GM21526 (cell line): ENCODE data around the gene MTM1.
A peak's percentile ranks its signal among the peaks of the same experiment; 100 is the strongest.

Source experiments
- ATAC-seq: cut with Tn5 transposase; IDR thresholded peaks from one replicate; pipeline ENCODE4 v1.9.1; 2021; ENCODE audit warnings: moderate library complexity; ENCODE audit not compliant: unreplicated experiment, low FRiP score

The MTM1 gene

DNA sequence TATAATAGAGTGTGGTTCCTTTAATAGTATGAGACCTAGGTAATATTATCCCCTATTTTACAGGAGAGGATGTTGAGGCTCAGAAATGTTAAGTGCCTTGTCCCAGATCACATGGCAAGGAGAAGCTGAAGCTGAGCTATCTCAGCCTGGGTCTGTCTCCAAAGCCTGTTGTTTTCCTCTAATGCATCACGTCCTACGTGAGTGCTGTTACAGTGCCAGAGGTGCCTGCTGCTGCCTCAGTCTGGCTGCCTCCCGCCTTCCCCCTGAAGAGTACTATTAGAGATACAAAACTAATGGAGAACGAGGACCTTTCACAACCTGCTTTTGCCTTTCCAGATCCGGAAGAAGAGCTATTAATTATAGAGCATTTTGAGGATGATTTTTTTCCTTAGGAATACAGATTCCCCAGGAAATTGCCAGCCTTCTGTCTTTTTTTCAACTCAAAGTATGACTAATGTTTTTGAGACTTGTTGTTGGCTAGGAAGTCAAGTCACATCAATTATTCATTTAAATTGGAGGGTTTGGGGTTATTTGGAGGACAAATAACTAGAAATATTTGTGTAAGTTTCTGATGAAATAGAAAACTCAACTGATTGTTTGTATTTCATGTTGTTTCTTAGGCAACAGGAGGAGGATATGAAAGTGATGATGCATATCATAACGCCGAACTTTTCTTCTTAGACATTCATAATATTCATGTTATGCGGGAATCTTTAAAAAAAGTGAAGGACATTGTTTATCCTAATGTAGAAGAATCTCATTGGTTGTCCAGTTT, 80.9 kb downstream of the MTM1 start:
- ATAC-seq: no peak

DNA sequence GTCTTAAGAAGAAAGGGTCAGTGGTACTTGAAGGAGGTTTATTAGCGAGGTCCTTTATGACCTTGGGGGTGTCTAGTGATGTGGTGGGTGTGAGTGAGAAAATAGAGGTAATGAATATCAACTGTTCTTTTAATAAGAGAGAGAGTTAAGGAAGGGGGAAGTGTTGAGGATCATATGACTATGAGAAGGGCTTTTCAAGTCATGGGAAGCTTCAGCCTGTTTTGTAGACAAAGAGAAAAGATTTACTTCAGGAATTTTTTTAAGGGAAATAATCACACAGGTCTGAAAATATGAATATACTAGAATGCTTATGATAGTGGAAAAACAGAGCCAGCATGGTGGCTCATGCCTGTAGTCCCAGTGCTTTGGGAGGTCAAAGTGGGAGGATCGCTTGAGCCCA, 83.5 kb downstream of the MTM1 start:
- no peak for ATAC-seq

DNA sequence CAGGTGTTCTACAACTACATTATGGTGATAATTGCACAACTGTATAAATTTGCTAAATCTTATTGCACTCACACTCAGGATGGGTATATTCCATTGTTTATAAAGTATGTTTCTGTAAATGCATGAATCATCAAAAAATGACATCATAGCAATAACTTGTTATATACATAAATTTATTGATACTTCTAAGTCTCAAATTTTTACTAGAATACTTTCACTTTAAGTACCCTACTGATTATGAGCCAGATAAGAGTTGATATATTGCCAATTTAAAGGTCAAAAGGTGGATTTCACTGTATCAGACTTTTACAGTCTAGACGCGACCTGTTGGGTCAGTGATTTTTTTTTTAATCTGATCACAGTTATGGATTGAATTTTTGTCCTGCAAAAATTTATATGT, 87.4 kb downstream of the MTM1 start:
- ATAC-seq: no peak

DNA sequence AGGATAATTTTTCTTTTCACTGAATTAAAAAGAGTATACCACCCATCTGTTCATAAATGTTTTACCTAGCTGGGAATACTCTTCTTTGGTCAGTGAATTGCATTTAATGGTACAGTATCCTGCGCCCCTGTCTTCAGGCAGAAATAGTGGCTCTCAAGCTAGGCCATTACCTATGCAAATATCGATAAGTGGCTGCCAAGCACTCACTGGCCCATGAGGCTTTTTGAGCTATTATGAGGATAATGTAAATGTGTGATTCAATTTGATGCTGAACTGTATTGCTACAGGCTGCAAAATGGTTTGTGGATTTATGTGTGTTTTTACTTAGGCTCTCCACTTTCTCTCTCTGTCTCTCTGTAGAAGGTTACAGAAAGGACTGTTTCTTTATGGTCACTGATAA, 94.7 kb downstream of the MTM1 start:
- ATAC-seq: no peak

DNA sequence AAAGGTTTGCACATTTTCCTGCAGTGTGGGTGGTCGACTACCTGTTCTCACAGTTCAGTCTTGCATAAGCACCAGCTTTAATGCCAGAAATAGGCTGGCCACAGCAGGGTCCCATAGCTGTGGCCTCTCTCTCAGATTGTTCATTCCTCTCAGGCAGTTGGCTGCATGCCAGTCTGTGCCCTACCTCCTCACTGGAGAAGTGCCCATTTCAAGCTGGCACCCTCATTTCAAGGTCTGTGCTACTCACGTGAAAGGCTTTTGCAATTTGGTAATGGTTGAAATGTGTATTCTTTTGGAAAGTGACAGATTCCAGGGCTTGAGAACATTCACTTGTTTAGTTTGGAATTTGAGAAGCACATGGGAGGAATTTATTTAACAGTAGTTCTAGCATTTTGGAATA, 95.9 kb downstream of the MTM1 start:
- ATAC-seq: no peak

DNA sequence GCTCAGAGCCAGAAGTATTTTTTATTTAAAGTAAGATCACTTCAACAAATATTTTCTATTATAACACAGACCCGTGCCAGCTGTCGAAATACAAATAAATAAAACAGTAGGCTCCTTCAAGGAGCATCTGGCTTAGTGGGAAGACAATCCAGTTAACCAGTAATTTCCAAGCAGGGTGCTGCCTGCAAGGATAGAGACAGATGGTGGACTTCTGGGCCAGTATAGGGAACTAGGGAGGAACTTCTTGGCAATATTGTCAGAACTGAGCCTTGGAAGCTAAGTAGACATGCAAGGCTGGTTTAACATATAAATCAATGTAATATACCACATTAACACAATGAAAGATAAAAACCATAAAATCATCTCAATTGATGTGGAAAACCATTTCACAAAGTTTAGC, 107.8 kb downstream of the MTM1 start:
- ATAC-seq: no peak

DNA sequence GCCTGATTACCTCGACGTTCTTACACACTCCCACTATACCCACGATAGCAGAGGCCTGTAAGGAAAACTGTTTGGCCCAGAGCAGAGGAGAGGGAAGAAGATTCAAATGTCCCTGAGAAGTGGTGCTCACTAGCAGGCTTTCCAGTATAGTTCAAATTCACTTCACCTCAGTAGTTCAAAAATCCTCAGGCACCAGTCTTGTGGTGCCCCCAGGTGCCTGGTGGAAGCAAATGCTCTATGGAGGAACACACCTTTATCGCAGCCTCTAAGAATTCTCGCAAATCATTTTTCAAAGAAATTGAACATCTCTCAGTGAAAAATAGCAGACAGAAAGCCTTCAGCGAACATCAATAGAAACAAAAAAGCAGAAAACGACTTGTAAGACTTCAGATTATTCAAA, 112.6 kb downstream of the MTM1 start:
- ATAC-seq: no peak

DNA sequence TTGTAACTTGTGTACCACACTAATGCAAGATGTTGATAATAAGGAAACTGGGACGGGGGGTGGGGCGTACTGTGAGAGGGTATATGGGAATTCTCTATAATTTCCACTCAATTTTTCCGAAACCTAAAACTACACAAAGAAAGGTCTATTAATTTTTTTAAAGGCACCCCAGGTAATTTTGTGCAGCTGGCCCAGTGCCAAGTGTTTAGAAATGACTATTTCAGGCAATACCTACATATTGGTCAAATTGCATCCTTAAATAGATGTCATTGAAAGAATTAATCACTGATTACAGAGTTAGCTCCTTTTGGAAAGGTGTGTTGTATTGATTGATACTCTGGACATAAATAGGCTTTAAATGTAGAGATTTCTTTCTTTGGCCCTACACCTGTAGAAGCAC, 114.7 kb downstream of the MTM1 start:
- no peak for ATAC-seq

DNA sequence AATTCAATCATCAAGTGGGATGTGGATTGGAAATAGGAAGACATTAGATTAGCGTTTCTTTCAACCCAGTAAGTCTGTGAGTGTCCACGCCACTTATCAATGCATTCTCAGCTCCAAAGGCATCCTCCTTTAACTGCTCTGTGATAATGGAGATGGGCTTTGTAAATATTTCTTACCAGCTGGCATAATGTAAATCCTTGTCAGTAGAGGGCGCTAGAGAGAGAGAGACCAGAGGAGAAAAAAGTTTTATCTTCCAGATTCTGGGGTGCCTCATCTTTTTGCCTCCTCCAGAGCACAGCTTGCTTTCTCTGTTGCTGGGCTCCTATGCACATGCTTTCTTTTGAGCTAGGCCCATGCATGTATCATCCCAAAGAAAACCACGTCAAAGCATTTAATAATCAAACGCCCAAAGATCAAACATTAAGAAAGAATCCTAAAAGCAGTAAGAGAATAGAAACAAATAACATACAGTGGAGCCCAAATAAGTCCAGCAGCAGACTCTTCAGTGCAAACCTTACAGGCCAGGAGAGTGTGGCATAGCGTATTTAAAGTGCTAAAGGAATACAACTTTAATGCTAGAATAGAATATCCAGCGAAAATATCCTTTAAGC, 115.2 kb downstream of the MTM1 start:
- no peak for ATAC-seq

DNA sequence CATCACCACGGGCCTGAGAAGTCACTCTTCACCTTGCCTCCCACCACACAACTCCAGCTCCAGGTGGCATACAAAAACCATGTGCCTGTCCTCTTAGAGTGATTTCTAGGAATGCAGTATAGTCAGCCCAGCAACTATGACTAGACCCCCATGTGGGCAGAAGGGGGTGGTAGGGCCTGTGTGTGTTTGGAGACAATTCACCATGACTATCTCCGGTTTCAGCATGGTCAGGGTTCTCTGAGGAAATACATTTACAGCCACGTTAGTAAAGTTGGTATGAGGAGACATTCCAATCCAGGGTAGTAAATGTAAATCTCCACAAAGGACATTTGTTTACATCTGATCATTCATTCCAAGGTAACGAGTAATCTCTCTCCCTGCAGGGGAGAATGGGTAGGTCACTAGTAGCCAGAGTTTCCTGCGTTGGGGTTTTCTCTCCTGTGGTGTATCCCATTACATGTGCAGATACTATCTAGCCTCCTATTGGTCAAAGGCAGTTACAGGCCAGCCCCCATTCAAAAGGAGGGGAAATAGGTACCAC, 120.6 kb downstream of the MTM1 start:
- no peak for ATAC-seq

DNA sequence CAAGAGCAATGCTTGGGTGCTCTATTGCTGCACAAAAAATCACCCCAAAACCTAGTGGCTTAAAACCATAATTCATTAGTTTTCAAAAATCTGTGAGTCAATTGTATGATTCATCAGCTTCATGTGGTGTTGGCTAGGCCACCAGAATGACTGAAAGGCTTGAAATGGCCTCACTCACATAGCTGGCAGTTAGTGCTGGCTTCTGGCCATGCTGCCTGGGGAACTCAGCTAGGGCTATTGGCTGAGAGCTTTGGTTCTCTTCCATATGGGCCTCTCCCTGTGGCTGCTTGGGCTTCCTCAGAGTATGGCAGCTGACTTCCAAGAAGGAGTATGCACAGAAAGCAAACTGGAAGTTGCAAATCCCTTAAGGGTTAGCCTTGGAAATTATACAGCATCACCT, 121.7 kb downstream of the MTM1 start:
- no peak for ATAC-seq

DNA sequence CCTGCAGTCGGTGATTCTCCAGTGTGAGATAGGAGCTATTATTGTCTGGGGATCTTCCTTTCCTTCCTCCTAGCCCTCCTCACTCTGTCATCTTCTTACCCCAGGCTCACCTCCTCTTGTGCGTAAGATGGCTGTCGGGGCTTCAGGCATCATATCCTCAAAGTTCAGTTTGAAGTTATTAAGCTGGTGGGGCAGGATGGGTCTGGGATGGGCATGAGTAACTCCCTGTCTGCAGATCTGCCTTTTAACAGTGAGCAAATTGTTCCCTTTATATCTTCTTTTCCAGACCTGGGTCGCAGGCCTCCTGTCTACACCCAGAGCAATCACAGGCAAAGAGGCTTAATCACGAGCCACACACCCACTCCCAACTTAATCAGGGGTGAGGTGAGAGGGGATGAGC, 123.9 kb downstream of the MTM1 start:
- ATAC-seq: no peak

DNA sequence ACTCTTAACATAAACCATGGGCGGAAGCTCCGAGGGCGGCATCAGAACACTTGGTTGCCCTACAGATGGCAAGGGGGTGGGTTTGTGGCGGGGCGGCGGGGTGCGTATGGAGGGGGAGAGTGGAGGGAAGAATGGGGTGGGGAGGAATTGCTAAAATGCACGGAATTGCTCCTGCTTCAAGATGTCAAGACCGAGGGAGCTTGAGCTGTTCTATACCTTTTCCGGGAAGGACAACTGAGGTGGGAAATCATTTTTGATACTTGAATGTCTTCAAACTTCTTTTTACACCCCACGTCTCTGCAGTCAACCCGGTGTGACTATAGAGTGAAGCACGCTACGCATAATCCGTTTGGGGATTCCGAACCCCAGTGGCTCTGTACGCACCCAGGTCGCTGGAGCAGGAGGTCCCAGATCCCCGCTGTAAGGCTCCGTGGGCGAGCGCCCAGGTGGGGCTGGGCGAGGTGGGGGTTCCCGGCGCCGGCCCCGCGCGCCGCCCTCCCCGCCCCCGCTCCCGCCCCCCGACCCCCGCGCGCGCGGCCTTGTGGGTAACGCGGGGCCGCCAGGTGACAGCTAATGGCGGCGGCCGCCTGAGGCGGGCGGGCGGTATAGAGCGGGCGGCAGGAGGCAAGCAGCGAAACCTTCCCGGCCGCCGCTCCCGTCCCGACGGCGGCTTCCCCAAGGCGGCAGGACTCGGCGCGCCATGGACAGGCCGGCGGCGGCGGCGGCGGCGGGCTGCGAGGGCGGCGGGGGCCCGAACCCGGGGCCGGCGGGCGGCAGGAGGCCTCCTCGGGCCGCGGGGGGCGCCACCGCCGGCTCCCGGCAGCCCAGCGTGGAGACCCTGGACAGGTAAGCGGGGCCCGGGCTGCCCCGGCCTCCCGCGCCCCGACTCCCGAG, 124.7 kb downstream of the MTM1 start, which contains the start of gene MTMR1:
TSS of gene MTMR1 (plus strand) at position 566 of the 894 bp plus-strand sequence. CDS start at position 701, 135 bp downstream.
- peak; percentile 38 for ATAC-seq

DNA sequence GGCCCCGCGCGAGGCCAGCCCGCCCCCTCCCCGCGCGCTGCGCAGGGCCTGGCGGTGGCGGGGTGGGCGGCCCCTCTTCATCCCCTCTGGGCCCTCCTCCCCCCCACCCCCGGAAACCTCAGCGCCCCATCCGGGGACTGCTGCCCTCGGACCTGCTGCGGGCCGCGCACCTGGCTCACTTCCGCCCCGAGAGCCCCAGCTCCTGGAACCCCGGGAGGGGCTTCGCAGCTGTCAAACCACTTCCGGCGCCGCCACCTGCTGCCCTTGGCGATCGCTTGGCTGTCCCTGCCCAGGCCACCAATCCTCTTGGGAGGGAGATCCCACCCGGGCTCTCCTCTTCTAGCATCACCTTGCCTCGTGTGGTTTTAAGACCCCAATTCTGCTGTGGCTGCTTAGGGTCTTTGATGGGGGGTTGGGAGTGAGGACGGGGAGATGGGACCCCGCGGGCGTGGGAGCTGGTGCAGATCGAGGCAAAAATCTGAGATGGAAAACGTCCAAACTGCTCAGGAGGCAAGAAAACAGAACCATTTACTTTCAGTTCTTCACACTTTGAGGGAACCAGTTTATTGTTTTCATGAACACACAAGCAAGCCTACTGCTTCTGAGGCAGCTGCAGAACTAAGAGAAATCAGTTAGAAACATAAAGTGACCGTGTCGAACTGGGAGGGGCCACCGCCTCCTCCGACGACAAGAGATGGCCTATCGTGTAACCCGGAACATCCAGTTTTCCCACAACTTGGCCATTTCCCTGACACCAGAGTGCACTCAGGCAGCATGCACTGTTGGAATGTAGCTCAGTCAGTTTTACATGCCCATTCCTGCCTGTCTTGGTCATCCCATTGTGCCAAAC, 125.5 kb downstream of the MTM1 start:
- peak; percentile 70 for ATAC-seq

DNA sequence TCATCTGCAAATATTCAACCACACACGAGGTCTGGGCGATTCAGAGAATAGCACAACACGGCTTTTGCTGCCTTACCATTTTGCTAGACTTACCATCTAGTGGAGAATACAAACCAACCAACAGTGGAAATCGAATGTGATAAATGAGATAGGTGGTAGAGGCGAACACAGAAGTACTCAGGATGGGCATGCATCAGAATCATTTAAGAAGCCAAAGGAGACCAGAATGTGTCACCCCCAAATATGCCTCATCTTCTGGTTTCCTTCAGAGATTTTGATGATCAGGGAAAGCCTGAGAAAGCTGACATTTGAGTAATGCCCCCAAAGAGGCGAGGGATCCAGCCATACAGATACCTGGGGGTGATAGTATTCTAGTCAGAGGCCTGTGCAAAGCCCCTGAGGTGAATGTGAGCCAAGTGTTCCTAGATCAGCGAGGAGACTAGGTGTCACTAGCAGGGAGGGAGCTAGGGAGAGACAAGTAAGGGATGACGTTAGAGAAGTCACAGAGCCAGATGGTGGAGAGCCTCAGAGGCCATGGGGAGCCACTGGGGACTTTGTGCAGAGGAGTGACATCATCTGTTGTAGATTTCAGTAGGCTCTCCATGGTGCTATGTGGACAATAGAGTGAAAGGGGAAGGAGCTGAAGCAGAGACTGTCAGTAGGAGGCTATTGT, 126.5 kb downstream of the MTM1 start:
- no peak for ATAC-seq

DNA sequence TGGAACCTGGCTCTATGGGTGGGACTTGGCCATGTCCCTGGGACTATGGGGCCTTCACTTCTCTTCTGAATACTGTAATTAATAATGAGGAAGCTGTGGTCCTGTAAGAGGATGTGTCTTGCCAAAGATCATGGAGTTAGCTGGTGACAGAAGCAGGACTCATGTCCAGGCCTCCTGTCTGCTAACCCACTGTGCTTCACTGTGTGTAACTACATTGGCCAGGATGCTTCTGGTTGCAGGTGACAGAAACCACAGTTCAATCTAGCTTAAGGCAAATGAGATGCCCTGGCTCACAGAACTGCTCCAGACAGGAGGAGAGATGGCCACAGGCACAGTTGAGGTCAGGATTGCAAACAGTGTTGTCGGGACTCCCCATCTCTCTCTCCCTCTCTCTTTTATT, 127.9 kb downstream of the MTM1 start:
- ATAC-seq: no peak

DNA sequence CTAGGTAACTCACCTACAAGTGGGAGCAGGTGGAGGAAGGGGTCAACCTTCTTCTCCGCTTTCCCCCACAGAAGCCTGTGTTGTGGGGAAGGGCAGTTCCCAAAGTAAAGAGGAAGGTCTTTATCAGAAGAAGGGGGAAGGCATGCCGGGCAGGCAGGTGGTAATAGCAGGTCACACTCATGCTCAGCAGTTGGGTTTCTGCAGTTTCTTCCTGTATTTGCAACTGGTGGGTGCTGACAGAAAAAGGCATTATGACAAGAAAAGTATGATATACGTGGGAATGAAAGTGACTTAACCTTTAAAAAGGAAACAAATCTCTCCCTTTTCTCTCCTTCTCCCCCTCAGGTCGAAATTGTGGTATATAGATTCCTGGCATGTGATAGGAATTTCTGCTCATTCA, 128.4 kb downstream of the MTM1 start:
- ATAC-seq: no peak

DNA sequence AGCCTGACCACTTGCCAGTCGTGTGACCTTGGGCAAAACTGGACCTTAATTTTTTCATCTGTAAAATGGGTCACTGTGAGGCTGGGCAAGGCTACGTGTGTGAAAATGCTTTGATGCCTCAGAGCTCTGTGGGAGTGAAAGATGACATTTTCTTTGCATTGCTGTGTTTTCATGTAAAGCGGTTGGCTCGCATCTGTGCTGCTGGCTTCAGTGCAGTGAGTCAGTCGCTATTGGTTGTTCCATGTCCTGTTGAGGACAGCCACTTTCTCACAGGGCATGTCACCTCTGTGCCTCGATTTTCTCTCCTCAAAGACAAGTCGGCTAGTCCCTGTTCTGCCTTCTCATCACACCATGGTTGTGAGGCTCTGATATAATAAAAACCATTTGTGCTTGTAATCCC, 129.2 kb downstream of the MTM1 start:
- ATAC-seq: no peak

DNA sequence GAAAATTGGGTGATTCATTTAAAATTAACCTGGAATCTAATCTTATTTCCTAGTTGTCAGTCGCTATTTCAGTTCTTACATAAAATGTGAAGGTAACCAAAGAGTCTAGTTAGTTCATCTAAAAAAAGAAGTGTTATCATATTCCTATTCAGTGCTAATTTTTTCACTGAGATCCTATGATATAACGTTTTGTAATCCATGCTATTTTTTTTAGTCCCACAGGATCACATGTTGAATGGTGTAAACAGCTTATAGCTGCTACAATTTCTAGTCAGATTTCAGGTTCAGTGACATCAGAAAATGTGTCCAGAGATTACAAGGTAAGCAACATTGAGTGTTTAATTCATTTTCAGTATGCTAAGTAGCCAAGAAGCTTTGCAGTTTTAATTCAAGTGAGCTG, 130.6 kb downstream of the MTM1 start:
- no peak for ATAC-seq

DNA sequence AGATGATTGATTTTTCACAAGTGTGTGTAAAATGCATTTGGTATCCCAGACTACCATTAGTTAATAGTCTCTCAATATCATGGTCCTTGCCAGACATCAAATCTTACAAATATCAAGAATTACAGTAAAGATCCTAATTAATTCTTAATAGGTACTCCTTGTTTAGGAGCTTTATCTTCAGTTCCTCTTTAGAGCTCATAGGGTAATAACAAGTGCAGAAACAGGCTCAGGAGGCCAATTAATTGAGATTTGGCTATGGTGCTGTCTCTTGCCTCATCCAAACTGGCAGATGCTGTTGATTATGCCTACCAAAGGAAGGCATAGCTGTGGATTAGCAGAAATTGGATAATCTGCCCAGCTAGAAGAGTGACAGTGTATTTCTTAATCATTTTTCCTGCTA, 131.7 kb downstream of the MTM1 start:
- no peak for ATAC-seq
